HUES64 (cell line): ENCODE measurements around the gene PRPF19.

Experiments used
- H3K27ac ChIP-seq: 2 replicates; pipeline ENCODE4 v1.7.0; 2013; ENCODE audit warnings: low read depth, low read length, inconsistent platforms
- H3K27me3 ChIP-seq: 2 replicates; pipeline ENCODE4 v1.6.1; 2013; ENCODE audit warnings: mild to moderate bottlenecking, low read length; ENCODE audit not compliant: insufficient read depth
- H3K36me3 ChIP-seq: 2 replicates; pipeline ENCODE4 v1.6.1; 2013; ENCODE audit warnings: mild to moderate bottlenecking, low read length; ENCODE audit not compliant: insufficient read depth
- H3K4me1 ChIP-seq: 2 replicates; pipeline ENCODE4 v1.6.1; 2013; ENCODE audit warnings: mild to moderate bottlenecking, low read length, moderate library complexity; ENCODE audit not compliant: insufficient read depth
- H3K4me3 ChIP-seq: 2 replicates; pipeline ENCODE4 v1.5.1; 2013; ENCODE audit warnings: mild to moderate bottlenecking, low read length, moderate library complexity
- H3K9ac ChIP-seq: 2 replicates; pipeline ENCODE4 v1.6.1; 2013; ENCODE audit warnings: mild to moderate bottlenecking, low read depth, low read length
- H3K9me3 ChIP-seq: 2 replicates; pipeline ENCODE4 v1.6.1; 2013; ENCODE audit warnings: low read depth, low read length; ENCODE audit not compliant: insufficient read depth
- WGBS: fragments of 150-250, 120-280 bp; methylation state at CpG from one replicate; pipeline ENCODE4 v1.1.7; 2013; ENCODE audit warnings: missing lambda C conversion rate; 5-methylcytosine and 5-hydroxymethylcytosine counted together

The PRPF19 gene

GRCh38 chr11:60844045-60844869 lies 62.1 kb downstream of the PRPF19 start:
- Histone ChIP-seq H3K36me3 (peaks cover 35% of the 10 kb centered on the region), H3K9me3 (no peaks in the 10 kb centered on the region), H3K4me3 (peak overlapping the region; percentile 82), H3K27me3 (no peaks in the 10 kb centered on the region), H3K9ac (no peak overlapping the region), H3K4me1 (peaks cover 16% of the 10 kb centered on the region; the same call in 1 of the 2 replicates), H3K27ac (no peak overlapping the region)
- WGBS = 80% methylated on average over 10 of the region's 10 CpGs

GRCh38 chr11:60842668-60843600 lies 63.5 kb downstream of the PRPF19 start:
- H3K27me3 ChIP-seq = no peaks in the 10 kb centered on the region
- no peak overlapping the region for H3K27ac ChIP-seq

DNA sequence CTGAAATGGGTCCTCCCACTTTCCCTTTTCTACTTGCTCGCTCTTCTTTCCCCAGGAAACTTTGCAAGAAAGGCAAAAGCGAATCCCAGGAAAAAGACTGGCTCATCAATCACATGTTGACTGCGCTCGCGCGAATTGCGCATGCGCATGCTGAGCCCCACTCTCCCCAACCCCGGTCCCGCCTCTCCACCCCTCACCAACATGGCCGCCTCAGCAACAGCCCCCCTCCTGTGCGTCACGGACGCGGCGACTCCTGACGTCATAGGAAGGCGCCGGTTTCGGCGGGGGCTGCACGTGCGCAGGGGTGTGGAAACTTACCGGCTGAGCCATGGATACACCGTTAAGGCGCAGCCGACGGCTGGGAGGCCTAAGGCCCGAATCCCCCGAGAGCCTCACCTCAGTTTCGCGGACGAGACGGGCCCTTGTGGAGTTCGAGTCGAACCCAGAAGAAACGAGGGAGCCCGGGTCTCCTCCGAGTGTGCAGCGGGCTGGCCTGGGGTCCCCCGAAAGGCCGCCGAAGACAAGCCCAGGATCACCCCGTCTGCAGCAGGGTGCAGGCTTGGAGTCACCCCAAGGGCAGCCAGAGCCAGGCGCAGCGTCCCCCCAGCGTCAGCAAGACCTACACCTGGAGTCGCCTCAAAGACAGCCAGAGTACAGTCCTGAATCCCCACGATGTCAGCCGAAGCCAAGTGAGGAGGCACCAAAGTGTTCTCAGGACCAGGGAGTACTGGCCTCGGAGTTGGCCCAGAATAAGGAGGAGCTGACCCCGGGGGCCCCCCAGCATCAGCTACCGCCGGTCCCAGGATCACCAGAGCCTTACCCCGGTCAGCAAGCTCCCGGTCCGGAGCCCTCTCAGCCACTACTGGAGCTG lies 64.4 kb downstream of the PRPF19 start, which contains the start of gene CCDC86:
Gene CCDC86, plus strand, starts transcription at position 317 of the 871 bp plus-strand sequence. Its CDS starts 12 bp downstream, at position 329.
- peak within 1 kb of the TSS; percentile 88 for H3K9ac ChIP-seq
- H3K9me3 ChIP-seq = no peaks in the 10 kb centered on the region
- H3K27ac ChIP-seq = peak within 1 kb of the TSS; percentile 57; the same call in 1 of the 2 replicates
- WGBS = under 1% methylated on average over 57 of the region's 57 CpGs
- H3K27me3 ChIP-seq = no peaks in the 10 kb centered on the region
- peaks cover 13% of the 10 kb centered on the region for H3K36me3 ChIP-seq
- peak within 1 kb of the TSS; percentile 82 for H3K4me3 ChIP-seq
- peaks cover 16% of the 10 kb centered on the region; the same call in 1 of the 2 replicates for H3K4me1 ChIP-seq

More at GRCh38 chr11:60842668-60843600, 63.5 kb downstream of the PRPF19 start:
- Histone ChIP-seq H3K36me3 (peaks cover 22% of the 10 kb centered on the region), H3K9me3 (no peaks in the 10 kb centered on the region), H3K4me3 (peak overlapping the region; percentile 82), H3K4me1 (peaks cover 16% of the 10 kb centered on the region; the same call in 1 of the 2 replicates), H3K9ac (peak overlapping the region; percentile 88)
- WGBS = 21% methylated on average over 23 of the region's 23 CpGs
